Lower leg skin (tissue), 3 donors: Measurements from ENCODE around the gene CCDC88B.

Source experiments
- CTCF ChIP-seq, 3 donors: fragments of 450-650 bp; IDR thresholded peaks; one replicate each; pipeline ENCODE4 v1.5.1; 2016; ENCODE audit warnings: antibody characterized with exemption in 3 of 3, mild to moderate bottlenecking in 3 of 3, moderate library complexity in 2 of 3
- POLR2A ChIP-seq, 2 donors: fragments of 450-650 bp; IDR thresholded peaks; one replicate each; pipeline ENCODE4 v1.6.1; 2016 to 2017; ENCODE audit warnings: antibody characterized with exemption in 2 of 2, mild to moderate bottlenecking in 1 of 2, moderate library complexity in 1 of 2

GRCh38 chr11:64296830-64297698 is 42.9 kb upstream of the CCDC88B start:
- TF ChIP-seq POLR2A (IDR thresholded peaks at IDR 0.05) (no peak), CTCF (IDR thresholded peaks at IDR 0.05) (no peak)
